HG03439 (cell line): ENCODE measurements around the gene KRTAP3-2.

Experiments used
- ATAC-seq: cut with Tn5 transposase; IDR thresholded peaks from one replicate; pipeline ENCODE4 v1.9.1; 2021; ENCODE audit warnings: mild to moderate bottlenecking, moderate library complexity; ENCODE audit not compliant: unreplicated experiment

Gene KRTAP3-2

GRCh38 chr17:40974366-40974765 is 25.3 kb downstream of the KRTAP3-2 start:
- ATAC-seq: no peak

GRCh38 chr17:40967582-40967981 is 32.1 kb downstream of the KRTAP3-2 start:
- ATAC-seq: no peak

- ATAC-seq: no peak
Observed at GRCh38 chr17:40966848-40967247, 32.9 kb downstream of the KRTAP3-2 start, which contains the start of gene KRT39. Gene KRT39, minus strand, starts transcription at chr17:40966948. Its CDS starts 92 bp downstream, at chr17:40966856.

GRCh38 chr17:40963838-40964237 is 35.9 kb downstream of the KRTAP3-2 start:
- no peak for ATAC-seq

- no peak for ATAC-seq
Observed at GRCh38 chr17:40962059-40962561, 37.6 kb downstream of the KRTAP3-2 start.

- no peak for ATAC-seq
Observed at GRCh38 chr17:40961591-40961990, 38.1 kb downstream of the KRTAP3-2 start.

- no peak for ATAC-seq
Observed at GRCh38 chr17:40960144-40960543, 39.6 kb downstream of the KRTAP3-2 start.

GRCh38 chr17:40958086-40958953 is 41.4 kb downstream of the KRTAP3-2 start:
- ATAC-seq: no peak

- no peak for ATAC-seq
Observed at GRCh38 chr17:40956401-40957254, 43.1 kb downstream of the KRTAP3-2 start.

GRCh38 chr17:40953881-40954280 is 45.8 kb downstream of the KRTAP3-2 start:
- ATAC-seq: no peak

- no peak for ATAC-seq
Observed at GRCh38 chr17:40952661-40953060, 47.0 kb downstream of the KRTAP3-2 start.

- no peak for ATAC-seq
Observed at GRCh38 chr17:40952154-40952553, 47.6 kb downstream of the KRTAP3-2 start.

- no peak for ATAC-seq
Observed at GRCh38 chr17:40951011-40951622, 48.6 kb downstream of the KRTAP3-2 start.

GRCh38 chr17:40950176-40950575 is 49.5 kb downstream of the KRTAP3-2 start:
- ATAC-seq: no peak

GRCh38 chr17:40949418-40949817 is 50.3 kb downstream of the KRTAP3-2 start:
- no peak for ATAC-seq
